Thyroid gland (tissue), 4 donors: ENCODE results near the gene CMSS1.

Experiments
- POLR2A ChIP-seq, 2 donors: fragments of 450-650 bp; IDR thresholded peaks; one replicate each; pipeline ENCODE4 v1.6.1; 2017; ENCODE audit warnings: antibody characterized with exemption in 2 of 2, mild to moderate bottlenecking in 2 of 2, moderate library complexity in 1 of 2
- TF ChIP-seq, protein P1 (sequence below), 6 experiments: fragments of 200-600 bp in 3 of 6; fragments of 450-650 bp in 3 of 6; sonication (generic) in 3 of 6; IDR thresholded peaks; one replicate each; pipeline ENCODE4 v1.5.1; 2016 to 2019; ENCODE audit warnings: antibody characterized with exemption in 6 of 6, mild to moderate bottlenecking in 2 of 6, inconsistent platforms in 1 of 6, moderate library complexity in 1 of 6

DNA sequence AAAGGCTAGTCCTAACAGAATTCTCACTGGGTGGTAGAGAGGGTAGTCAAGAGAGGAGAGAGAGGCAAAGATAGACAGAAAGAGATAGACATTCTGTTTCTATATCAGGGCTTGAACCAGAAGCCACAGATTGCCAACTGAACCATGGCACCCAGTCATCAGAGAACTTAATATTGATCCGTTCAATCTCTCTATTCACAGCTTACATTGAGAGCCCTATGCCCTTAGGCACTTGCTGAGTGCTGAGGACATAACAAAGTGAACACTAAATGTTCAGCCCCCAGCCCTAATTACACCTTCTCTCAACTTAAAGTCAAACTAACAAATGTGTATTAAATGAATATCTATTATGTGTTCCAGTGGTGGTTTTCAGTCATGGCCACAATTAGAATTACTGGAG is 172.5 kb downstream of the CMSS1 start:
- TF ChIP-seq, protein P1, sequence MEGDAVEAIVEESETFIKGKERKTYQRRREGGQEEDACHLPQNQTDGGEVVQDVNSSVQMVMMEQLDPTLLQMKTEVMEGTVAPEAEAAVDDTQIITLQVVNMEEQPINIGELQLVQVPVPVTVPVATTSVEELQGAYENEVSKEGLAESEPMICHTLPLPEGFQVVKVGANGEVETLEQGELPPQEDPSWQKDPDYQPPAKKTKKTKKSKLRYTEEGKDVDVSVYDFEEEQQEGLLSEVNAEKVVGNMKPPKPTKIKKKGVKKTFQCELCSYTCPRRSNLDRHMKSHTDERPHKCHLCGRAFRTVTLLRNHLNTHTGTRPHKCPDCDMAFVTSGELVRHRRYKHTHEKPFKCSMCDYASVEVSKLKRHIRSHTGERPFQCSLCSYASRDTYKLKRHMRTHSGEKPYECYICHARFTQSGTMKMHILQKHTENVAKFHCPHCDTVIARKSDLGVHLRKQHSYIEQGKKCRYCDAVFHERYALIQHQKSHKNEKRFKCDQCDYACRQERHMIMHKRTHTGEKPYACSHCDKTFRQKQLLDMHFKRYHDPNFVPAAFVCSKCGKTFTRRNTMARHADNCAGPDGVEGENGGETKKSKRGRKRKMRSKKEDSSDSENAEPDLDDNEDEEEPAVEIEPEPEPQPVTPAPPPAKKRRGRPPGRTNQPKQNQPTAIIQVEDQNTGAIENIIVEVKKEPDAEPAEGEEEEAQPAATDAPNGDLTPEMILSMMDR (IDR thresholded peaks at IDR 0.05) = no peak
- no peak for TF ChIP-seq POLR2A (IDR thresholded peaks at IDR 0.05)
